GM19328 (cell line): ENCODE measurements around the gene CDCA4.
"Not testable (repeated sequence)": the region's sequence is repeated elsewhere in the genome, so short reads cannot be mapped to it uniquely, and the experiment has no call there.

Experiments used
- ATAC-seq: cut with Tn5 transposase; IDR thresholded peaks from one replicate; pipeline ENCODE4 v1.9.1; 2021; ENCODE audit warnings: mild to moderate bottlenecking, moderate library complexity; ENCODE audit not compliant: unreplicated experiment

Gene CDCA4

GRCh38 chr14:105020815-105021655, at the start of gene CDCA4:
Gene CDCA4, minus strand, starts transcription at chr14:105021083. Its CDS starts 9,154 bp downstream, at chr14:105011929.
- ATAC-seq = peak; percentile 77

DNA sequence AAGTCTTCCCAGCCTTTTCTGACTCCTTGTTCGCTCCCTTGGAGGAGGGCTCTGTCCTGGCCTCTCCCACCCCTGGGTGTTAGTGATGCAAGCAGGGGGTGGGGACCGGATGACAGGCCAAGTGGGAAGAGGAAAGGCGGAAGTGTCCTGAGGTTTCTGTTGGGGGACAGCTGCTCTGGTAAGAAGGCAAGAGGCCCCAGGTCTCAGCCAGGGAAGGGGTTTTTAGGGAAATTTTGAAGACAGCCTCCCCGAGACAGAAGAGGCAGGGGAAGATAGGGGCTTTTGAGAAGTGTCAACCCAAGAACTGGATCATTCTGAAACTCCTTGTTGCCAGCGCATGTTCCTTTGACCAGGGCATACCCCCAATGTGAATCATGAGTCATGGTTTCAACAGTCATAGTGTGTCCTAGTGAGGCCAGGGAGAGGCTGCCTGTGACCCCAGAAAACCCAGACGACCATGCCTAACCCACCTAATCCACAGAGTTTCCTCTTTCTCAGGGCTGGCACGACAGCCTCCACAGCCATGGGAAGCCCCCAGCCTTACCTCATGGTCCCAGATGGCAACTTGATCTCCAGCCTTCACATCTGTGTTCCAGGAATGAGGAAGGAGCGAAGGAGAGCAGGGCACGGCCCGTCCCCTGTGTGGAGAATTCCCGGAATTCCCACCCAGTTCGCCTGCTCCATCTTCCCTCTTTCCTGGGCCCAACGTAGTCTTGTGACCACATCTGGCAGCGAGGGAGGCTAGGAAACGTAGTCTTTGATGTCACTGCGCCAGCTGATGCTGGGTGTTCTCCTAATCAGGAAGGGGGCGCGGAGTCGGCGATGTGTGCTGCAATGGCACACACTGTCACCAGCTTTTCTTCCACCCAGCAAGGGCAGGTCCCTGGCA, 49.2 kb upstream of the CDCA4 start:
- ATAC-seq = no peak

DNA sequence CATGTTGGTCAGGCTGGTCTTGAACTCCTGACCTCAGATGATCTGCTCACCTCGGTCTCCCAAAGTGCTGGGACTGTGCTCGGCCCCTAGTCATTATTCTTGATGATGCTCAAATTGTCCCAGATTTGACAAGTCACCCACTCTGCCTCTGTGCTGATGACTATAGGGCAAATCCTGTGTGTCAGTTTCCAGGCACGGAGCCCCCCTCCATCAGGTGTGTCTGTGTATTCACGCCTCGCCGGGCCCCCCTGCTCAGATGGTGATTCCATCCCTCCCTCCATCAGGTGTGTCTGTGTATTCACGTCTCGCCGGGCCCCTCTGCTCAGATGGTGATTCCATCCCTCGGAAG, 48.6 kb upstream of the CDCA4 start:
- ATAC-seq = no peak

GRCh38 chr14:105068818-105069217, 47.9 kb upstream of the CDCA4 start:
- ATAC-seq = no peak

- no peak for ATAC-seq
These were observed 47.1 kb upstream of the CDCA4 start for GRCh38 chr14:105067969-105068301.

DNA sequence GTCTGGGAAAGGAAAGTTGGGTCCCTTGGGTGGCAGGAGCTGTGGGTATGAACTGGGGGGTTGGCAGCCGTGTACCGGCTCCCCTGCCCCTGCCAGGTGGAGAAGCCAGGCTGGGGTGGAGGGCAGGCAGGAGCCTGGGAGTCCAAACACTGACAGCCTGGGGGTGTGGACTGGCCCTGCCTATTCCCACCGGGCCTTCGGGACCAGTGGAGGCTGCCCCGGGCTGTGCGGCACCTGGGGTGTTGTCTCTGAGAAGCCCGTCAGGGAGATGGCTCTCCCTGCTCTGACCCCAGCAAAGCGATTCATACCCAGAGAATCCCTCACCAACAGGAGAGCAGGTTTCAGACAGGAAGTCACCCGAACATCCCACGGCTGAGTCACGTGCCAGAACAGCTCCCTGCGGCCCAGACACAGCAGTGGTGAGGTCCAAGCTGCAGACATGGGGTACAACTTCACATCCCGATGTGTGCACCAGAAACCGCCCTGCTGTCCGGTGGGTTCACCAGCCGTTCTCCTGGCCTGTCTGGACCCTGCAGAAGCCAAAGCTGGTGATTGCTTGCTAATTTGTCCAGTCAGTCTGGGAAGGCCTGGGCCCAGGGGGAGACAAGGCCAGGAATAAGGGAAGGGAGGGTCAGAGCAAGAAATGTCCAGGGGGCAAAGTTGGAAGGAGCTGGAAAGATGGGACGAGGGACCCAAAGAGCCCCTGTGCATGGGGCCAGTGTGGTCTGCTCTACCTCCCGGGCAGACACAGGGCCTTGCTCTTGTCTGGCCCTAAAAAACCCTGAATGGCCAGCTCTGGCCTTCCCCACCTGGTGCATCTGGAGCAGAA, 46.5 kb upstream of the CDCA4 start:
- no peak for ATAC-seq

GRCh38 chr14:105066240-105067071, 45.6 kb upstream of the CDCA4 start:
- no peak for ATAC-seq

DNA sequence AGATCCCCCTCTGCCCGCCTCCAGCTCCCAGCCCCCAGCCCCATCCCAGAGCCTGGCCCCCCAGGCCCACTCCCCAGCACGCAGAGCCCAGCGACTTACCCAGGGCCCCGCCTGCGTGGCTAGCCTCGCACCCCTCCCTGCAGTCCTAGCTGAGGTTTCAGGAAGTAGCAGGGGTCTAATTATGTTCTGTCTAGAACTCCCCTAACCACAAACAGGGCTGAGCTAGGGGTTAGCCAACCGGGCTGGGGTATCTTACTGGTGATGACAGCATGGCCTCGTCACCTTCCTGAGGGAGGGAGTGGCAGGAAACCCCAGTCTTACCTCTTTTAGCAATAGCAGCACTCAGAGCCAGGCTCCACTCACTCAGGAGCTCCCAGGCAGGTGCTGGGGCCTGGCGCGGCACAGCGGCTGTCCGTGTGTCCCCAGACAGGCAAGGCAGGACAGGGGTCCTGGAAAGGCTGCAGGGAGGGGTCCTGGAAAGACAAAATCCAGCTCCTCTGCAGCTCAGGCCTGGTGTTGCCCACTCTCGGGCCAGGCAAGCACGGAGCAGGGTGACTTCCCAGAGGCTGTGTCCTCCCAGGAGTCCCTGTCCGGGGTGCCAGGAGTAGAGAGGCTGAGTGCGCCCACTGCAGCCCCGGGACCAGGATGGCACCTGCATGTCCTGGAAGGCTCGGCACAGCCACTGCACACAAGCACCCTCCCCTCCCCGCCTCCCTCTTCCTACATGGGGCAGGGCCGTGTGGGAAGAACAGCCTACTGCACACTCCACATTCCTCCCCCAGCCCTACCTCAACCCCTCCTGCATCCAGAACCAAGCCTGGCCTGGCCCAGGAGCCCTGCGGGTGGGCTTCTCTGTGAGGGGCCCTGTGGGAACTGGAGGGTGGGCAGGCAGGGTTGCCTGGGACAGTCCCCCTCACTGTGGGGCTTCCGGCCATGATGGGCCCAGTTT, 44.7 kb upstream of the CDCA4 start, which contains the start of gene GPR132:
GPR132 (minus strand) TSS at position 151 of the 949 bp plus-strand sequence. CDS start 10,010 bp downstream, outside the sequence.
- ATAC-seq = no peak

DNA sequence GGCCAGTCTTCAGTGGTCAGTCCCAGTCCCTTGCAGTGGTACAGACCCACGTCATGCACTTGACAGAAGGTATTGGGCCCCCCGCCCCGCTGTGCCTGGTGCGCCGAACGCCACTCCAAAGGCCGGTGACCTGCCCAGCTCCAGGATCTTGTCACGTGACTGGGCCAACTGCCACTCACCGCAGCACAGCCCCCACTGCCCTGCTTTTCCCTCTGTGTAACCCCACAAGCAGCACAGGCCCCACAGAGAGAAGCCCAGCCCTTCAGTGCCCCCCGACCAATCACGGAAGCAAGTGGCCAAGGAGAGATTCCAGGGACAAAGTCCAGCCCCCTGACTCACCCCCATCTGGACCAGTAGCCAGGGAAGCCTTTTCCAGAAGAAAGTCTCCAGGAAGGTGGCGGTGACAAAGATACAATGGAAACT, 43.8 kb upstream of the CDCA4 start:
- ATAC-seq = no peak

- no peak for ATAC-seq
These were observed 43.1 kb upstream of the CDCA4 start for GRCh38 chr14:105064001-105064400.

GRCh38 chr14:105063506-105063905, 42.6 kb upstream of the CDCA4 start:
- ATAC-seq = not testable (repeated sequence)

- ATAC-seq = no peak
These were observed 42.2 kb upstream of the CDCA4 start for GRCh38 chr14:105063056-105063455.

GRCh38 chr14:105062048-105062433, 41.2 kb upstream of the CDCA4 start:
- ATAC-seq = no peak

- ATAC-seq = no peak
These were observed 40.7 kb upstream of the CDCA4 start for GRCh38 chr14:105061428-105062047.

DNA sequence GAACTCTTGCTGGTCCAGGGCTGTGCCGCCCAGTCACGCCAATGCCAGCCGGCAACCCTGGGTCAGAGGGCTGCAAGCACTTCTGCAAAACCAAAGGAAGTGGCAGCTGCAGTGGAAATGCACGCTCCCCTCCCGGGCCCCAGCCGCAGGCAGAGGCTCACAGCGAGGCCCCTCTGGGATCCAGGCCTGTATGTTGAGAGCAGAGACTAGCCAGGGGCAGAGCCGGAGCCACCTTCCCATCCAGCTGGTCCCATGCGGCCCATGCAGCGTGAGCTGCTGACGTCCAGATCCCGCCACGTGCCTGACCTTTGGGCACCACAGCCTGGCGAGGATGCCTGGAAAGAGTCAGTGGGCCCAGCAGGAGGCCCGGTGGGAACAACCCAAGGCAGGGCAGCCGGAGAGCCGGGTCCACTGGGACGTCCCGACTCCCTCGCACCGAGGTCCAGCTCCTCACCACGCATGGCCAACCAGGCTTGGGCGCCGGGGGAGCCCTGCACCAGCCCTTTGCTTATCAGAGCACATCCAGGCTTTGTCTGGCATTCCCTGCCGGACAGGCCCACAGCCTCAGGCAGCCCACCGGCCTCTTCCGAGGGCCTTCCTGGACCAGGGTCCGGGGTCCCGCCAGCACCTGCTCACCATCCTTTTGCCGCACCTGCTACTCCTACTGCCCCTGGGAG, 40.0 kb upstream of the CDCA4 start:
- no peak for ATAC-seq

- ATAC-seq = no peak
These were observed 39.2 kb upstream of the CDCA4 start for GRCh38 chr14:105059925-105060565.
